ENCODE results near the gene OLFML2A. TPM values are rescaled to one million over a fixed set of nuclear protein-coding genes. Genes with fewer than 3 reads are reported as not detected.

The OLFML2A gene
- polyA plus RNA-seq, 4 donors, result 0.22 to 6.3 (median 1.9) TPM

DNA sequence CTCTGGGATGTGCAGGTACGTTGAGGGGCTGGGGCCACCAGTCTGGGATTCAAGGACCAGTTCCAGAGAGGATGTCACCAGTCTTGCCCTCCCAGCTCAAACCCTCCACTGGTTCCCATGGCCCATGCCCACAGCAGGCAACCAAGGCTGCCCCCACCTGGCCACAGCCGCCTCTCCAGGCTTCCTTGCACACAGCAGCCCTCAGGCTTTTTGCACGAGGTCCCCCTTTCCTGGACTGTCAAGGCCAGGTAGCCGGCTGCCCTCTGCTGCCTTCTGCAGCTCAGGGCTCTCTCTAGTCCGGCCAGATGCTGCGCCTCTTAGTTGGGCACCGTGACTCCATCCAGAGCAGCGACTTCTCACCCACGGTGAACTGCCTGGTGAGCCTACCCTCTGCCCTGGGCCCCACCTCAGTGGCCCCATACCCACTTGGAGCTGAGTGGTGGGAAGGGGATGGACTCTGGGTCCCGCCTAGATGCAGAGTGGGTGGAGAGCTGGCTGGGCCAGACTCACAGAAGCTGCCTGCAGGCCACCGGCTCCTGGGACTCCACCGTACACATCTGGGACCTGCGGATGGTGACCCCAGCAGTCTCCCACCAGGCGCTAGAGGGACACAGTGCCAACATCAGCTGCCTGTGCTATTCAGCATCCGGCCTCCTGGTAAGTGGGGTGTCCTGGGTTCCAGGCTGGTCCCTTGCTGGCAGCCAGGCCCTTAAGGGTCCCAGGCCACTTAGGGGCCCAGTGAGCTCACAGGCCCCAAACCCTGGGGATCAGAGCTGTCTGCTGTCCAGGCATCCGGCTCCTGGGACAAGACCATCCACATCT lies 79.2 kb downstream of the OLFML2A start:
- Histone ChIP-seq H3K9me3 (ENCODE audit: control insufficient read depth in 2 of 2, insufficient read depth in 1 of 2, low read depth in 1 of 2, low read length in 1 of 2) (no peaks in the 10 kb centered on the region), H3K4me3 (ENCODE audit: low read depth in 1 of 3, low read length in 3 of 3) (no peak overlapping the region), H3K36me3 (ENCODE audit: control insufficient read depth in 3 of 3, insufficient read depth in 2 of 3, low read depth in 1 of 3, low read length in 3 of 3) (peaks cover 5 to 61% (median 29%) of the 10 kb centered on the region in 3 donors), H3K4me1 (ENCODE audit: control insufficient read depth in 3 of 3, insufficient read depth in 2 of 3, low read depth in 1 of 3, low read length in 2 of 3) (peaks cover 0 to 29% (median 3%) of the 10 kb centered on the region in 3 donors), H3K27ac (ENCODE audit: low read depth in 1 of 3, low read length in 2 of 3) (no peak overlapping the region), H3K27me3 (ENCODE audit: control insufficient read depth in 3 of 3, insufficient read depth in 3 of 3, low read length in 3 of 3) (no peaks in the 10 kb centered on the region)
- 62 to 73% (median 69%) methylated on average over 15 to 16 of the region's 16 CpGs for WGBS, 3 donors
- DNase-seq (no peak), FAIRE-seq (no peak)

DNA sequence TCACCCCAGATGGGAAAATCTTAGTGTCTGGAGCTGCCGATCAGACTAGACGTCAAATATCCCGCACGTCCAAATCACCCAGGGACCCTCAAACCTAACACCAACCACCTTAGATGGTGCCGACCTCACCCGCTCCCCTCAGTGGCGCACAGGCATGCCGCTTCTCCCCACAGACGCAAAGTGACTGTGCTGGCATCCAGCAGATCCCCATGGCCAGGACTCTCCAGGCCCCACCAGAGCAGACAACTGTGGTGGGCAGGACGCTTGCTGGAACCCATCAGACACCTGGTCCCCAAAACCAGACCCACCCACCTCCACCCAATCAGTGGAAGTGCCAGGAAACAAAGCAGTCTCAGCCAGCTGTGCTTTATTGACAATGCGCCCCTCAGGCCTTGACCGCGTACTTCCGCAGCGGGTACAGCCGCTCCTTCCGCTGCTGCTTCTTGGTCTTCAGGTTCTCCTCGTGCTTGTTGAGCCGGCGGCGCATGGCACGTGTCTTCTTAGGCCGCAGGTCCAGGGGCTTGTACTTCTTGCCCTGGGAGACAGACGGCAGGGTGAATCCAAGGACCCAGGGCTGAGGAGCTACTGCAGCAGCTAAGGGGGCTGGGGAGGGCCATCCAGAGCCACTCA lies 80.7 kb downstream of the OLFML2A start:
- no peak for DNase-seq
- H3K27me3 ChIP-seq (ENCODE audit: control insufficient read depth in 3 of 3, insufficient read depth in 3 of 3, low read length in 3 of 3), result no peaks in the 10 kb centered on the region
- H3K9me3 ChIP-seq (ENCODE audit: control insufficient read depth in 2 of 2, insufficient read depth in 1 of 2, low read depth in 1 of 2, low read length in 1 of 2), result no peaks in the 10 kb centered on the region
- H3K27ac ChIP-seq (ENCODE audit: low read depth in 1 of 3, low read length in 2 of 3), result no peak overlapping the region
- H3K36me3 ChIP-seq (ENCODE audit: control insufficient read depth in 3 of 3, insufficient read depth in 2 of 3, low read depth in 1 of 3, low read length in 3 of 3), result peaks cover 5 to 65% (median 29%) of the 10 kb centered on the region in 3 donors
- peaks cover 0 to 24% (median 2%) of the 10 kb centered on the region in 3 donors for H3K4me1 ChIP-seq (ENCODE audit: control insufficient read depth in 3 of 3, insufficient read depth in 2 of 3, low read depth in 1 of 3, low read length in 2 of 3)
- no peak overlapping the region for H3K4me3 ChIP-seq (ENCODE audit: low read depth in 1 of 3, low read length in 3 of 3)
- FAIRE-seq, result no peak
- 85 to 89% (median 86%) methylated on average over 24 of the region's 24 CpGs for WGBS, 3 donors

GRCh38 chr9:124858330-124859046 lies 81.6 kb downstream of the OLFML2A start:
- FAIRE-seq (no peak), DNase-seq (no peak)
- H3K9me3 ChIP-seq (ENCODE audit: control insufficient read depth in 2 of 2, insufficient read depth in 1 of 2, low read depth in 1 of 2, low read length in 1 of 2), result no peaks in the 10 kb centered on the region
- H3K27me3 ChIP-seq (ENCODE audit: control insufficient read depth in 3 of 3, insufficient read depth in 3 of 3, low read length in 3 of 3), result no peaks in the 10 kb centered on the region
- H3K4me3 ChIP-seq (ENCODE audit: low read depth in 1 of 3, low read length in 3 of 3), result no peak overlapping the region
- no peak overlapping the region for H3K27ac ChIP-seq (ENCODE audit: low read depth in 1 of 3, low read length in 2 of 3)
- H3K36me3 ChIP-seq (ENCODE audit: control insufficient read depth in 3 of 3, insufficient read depth in 2 of 3, low read depth in 1 of 3, low read length in 3 of 3), result peaks cover 5 to 65% (median 29%) of the 10 kb centered on the region in 3 donors
- WGBS, 3 donors, result 75 to 82% (median 82%) methylated on average over 9 of the region's 9 CpGs
- H3K4me1 ChIP-seq (ENCODE audit: control insufficient read depth in 3 of 3, insufficient read depth in 2 of 3, low read depth in 1 of 3, low read length in 2 of 3), result peaks cover 0 to 22% (median 0%) of the 10 kb centered on the region in 3 donors

DNA sequence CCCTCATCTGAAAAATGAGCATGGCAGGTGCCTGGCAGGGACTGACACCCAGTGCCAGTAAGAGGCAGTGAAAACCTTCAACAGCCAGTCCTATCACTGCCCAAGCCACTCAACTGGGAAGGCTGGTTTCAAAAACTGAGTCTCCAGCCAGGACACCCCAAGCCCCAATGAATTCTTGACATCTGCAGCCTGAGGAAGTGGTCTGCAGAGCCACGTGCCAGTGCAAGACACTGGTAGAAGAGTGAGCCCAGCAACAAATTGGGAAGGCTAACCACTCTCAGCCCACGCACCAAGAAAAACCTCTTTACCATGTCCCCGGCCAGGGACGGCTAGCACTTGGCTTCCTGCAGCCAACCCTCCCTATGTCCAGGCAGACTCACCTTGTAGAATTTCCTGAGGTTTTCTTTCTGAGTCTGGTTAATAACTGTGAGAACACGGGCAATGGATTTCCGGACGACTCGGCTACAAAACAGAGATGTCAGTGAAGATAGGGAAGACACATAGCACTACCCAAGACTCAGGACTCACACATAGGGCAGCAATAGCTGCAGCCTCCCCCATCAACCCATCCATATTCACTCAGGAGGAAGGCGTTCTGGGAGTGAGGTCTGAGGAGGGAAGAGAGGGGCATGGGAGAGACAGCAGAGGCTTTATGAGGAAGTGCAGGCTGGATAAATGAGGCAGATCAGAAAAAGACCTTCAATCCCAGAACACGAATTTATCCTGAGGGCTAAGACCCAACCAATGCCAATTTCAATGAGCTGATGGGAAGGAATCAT lies 83.1 kb downstream of the OLFML2A start:
- WGBS, 3 donors, result 39 to 44% (median 41%) methylated on average over 10 of the region's 10 CpGs
- Histone ChIP-seq H3K4me3 (ENCODE audit: low read depth in 1 of 3, low read length in 3 of 3) (peak overlapping the region in 1 of 3 donors; percentile 100), H3K9me3 (ENCODE audit: control insufficient read depth in 2 of 2, insufficient read depth in 1 of 2, low read depth in 1 of 2, low read length in 1 of 2) (no peaks in the 10 kb centered on the region), H3K36me3 (ENCODE audit: control insufficient read depth in 3 of 3, insufficient read depth in 2 of 3, low read depth in 1 of 3, low read length in 3 of 3) (peaks cover 5 to 65% (median 29%) of the 10 kb centered on the region in 3 donors), H3K27ac (ENCODE audit: low read depth in 1 of 3, low read length in 2 of 3) (no peak overlapping the region), H3K27me3 (ENCODE audit: control insufficient read depth in 3 of 3, insufficient read depth in 3 of 3, low read length in 3 of 3) (no peaks in the 10 kb centered on the region), H3K4me1 (ENCODE audit: control insufficient read depth in 3 of 3, insufficient read depth in 2 of 3, low read depth in 1 of 3, low read length in 2 of 3) (peaks cover 0 to 22% (median 0%) of the 10 kb centered on the region in 3 donors)
- DNase-seq, result no peak
- FAIRE-seq, result no peak

GRCh38 chr9:124860582-124861341 lies 83.8 kb downstream of the OLFML2A start:
- no peaks in the 10 kb centered on the region for H3K9me3 ChIP-seq (ENCODE audit: control insufficient read depth in 2 of 2, insufficient read depth in 1 of 2, low read depth in 1 of 2, low read length in 1 of 2)
- H3K36me3 ChIP-seq (ENCODE audit: control insufficient read depth in 3 of 3, insufficient read depth in 2 of 3, low read depth in 1 of 3, low read length in 3 of 3), result peaks cover 5 to 58% (median 29%) of the 10 kb centered on the region in 3 donors
- 4 to 8% (median 5%) methylated on average over 12 of the region's 12 CpGs for WGBS, 3 donors
- no peaks in the 10 kb centered on the region for H3K27me3 ChIP-seq (ENCODE audit: control insufficient read depth in 3 of 3, insufficient read depth in 3 of 3, low read length in 3 of 3)
- H3K4me3 ChIP-seq (ENCODE audit: low read depth in 1 of 3, low read length in 3 of 3), result peak overlapping the region; percentile 67 to 100 (median 71)
- peak; percentile 52 to 56 for DNase-seq
- peak overlapping the region in 2 of 3 donors; percentile 77 to 90 for H3K27ac ChIP-seq (ENCODE audit: low read depth in 1 of 3, low read length in 2 of 3)
- no peak for FAIRE-seq
- peaks cover 0 to 22% (median 0%) of the 10 kb centered on the region in 3 donors for H3K4me1 ChIP-seq (ENCODE audit: control insufficient read depth in 3 of 3, insufficient read depth in 2 of 3, low read depth in 1 of 3, low read length in 2 of 3)

- peak; percentile 95 to 97 for DNase-seq
- no peaks in the 10 kb centered on the region for H3K27me3 ChIP-seq (ENCODE audit: control insufficient read depth in 3 of 3, insufficient read depth in 3 of 3, low read length in 3 of 3)
- peak within 1 kb of the TSS; percentile 67 to 100 (median 71) for H3K4me3 ChIP-seq (ENCODE audit: low read depth in 1 of 3, low read length in 3 of 3)
- 0 to 1% (median 0%) methylated on average over 85 to 92 of the region's 92 CpGs for WGBS, 3 donors
- peak within 1 kb of the TSS; percentile 69 to 94 (median 90) for H3K27ac ChIP-seq (ENCODE audit: low read depth in 1 of 3, low read length in 2 of 3)
- peaks cover 5 to 50% (median 29%) of the 10 kb centered on the region in 3 donors for H3K36me3 ChIP-seq (ENCODE audit: control insufficient read depth in 3 of 3, insufficient read depth in 2 of 3, low read depth in 1 of 3, low read length in 3 of 3)
- FAIRE-seq, result no peak
- peaks cover 0 to 22% (median 0%) of the 10 kb centered on the region in 3 donors for H3K4me1 ChIP-seq (ENCODE audit: control insufficient read depth in 3 of 3, insufficient read depth in 2 of 3, low read depth in 1 of 3, low read length in 2 of 3)
- no peaks in the 10 kb centered on the region for H3K9me3 ChIP-seq (ENCODE audit: control insufficient read depth in 2 of 2, insufficient read depth in 1 of 2, low read depth in 1 of 2, low read length in 1 of 2)
Observed at GRCh38 chr9:124861342-124862229, 84.7 kb downstream of the OLFML2A start, which contains the start of the genes ARPC5L and RPL35. Gene ARPC5L (plus strand): TSS chr9:124862130. CDS start chr9:124869291, 7,161 bp downstream. Gene RPL35 (minus strand): TSS chr9:124861957. CDS start chr9:124861912, 45 bp downstream.

Data from small intestine (tissue), 7 donors.